ENCODE measurements around the gene ZNF710. TPM values are rescaled to one million over a fixed set of nuclear protein-coding genes. Genes with fewer than 3 reads are reported as not detected.

Gene ZNF710
- total and polyA plus RNA-seq, 2 of the 8 experiments (the other 6 are each of a cell fraction or from before 2014, with no cell fraction given) = 10.5 to 24.0 TPM

DNA sequence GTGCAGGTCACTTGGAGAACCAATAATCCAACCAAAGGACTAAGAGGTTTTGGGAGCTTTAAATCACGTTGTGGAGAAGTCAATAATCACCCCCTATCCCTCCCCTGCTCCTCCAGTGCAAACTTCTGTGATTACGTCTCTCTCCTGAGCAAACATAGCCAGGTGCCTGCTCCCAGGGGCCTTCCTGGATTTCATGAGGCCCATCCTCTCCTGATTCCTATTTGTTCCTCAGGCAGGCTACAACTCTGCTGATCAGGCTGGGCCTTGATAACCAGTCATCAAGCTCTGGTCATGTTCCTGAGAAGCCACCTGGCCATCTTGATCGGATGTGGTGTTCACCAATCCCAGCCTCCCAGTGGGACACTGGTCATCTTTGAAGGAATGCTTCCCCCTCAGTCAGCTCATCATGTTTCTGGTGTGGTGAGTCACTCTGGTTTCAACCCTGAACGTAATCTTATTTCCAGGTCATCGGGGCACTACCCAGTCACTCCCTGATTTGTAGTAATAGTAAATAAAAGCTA lies 2.9 kb upstream of the ZNF710 start:
- Histone ChIP-seq H2BK5ac (ENCODE audit: low read depth, low read length) (no peak overlapping the region), H3K4me1 (replicated peaks in 1 of 4; ENCODE audit: control insufficient read depth in 3 of 4, insufficient read depth in 4 of 4, low read length in 3 of 4) (peaks cover 6 to 16% (median 8%) of the 10 kb centered on the region in 4 experiments), H2AK5ac (ENCODE audit: low read depth, low read length) (no peak overlapping the region), H3K56ac (replicated peaks; ENCODE audit: insufficient read length, low read depth, low read length) (no peak overlapping the region), H3K79me2 (ENCODE audit: control insufficient read depth in 1 of 2, insufficient read depth in 2 of 2, low read length in 2 of 2) (peaks cover 0 to 7% of the 10 kb centered on the region in 2 experiments; a peak in 2 of 4 replicates), H3K23ac (ENCODE audit: insufficient read length) (no peak overlapping the region), H3K14ac (ENCODE audit: insufficient read length) (no peak overlapping the region), H3K9ac (replicated peaks in 1 of 4; ENCODE audit: extremely low read depth in 1 of 4, low read depth in 3 of 4, low read length in 3 of 4) (no peak overlapping the region), H4K5ac (ENCODE audit: insufficient read length, low read depth, low read length) (no peak overlapping the region), H2BK12ac (ENCODE audit: low read depth, low read length) (peak overlapping the region; percentile 1; the same call in 1 of the 2 replicates), H3K36me3 (ENCODE audit: control insufficient read depth in 2 of 4, insufficient read depth in 4 of 4, low read length in 3 of 4) (no peaks in the 10 kb centered on the region; a peak in 1 of 8 replicates), H3K27ac (ENCODE audit: low read depth, low read length) (no peak overlapping the region), H2BK120ac (replicated peaks; ENCODE audit: low read depth, low read length) (no peak overlapping the region), H2AFZ (ENCODE audit: low read length) (no peak overlapping the region), H3K23me2 (ENCODE audit: low read depth, low read length) (peaks cover 6% of the 10 kb centered on the region; the same call in 1 of the 2 replicates), H2BK15ac (ENCODE audit: low read length) (no peak overlapping the region), H3K27me3 (replicated peaks in 1 of 4; ENCODE audit: control insufficient read depth in 3 of 4, extremely low read depth in 1 of 4, insufficient read depth in 3 of 4, low read length in 3 of 4) (peaks cover 0 to 2% (median 1%) of the 10 kb centered on the region in 4 experiments; a peak in 1 of 7 replicates), H3K4ac (replicated peaks; ENCODE audit: insufficient read length, low read depth, low read length) (no peak overlapping the region), H3K4me2 (ENCODE audit: insufficient read depth in 1 of 2, low read depth in 2 of 2, low read length in 2 of 2) (no peak overlapping the region; a peak in 1 of 4 replicates), H2BK20ac (ENCODE audit: low read length) (no peak overlapping the region), H3K79me1 (ENCODE audit: low read depth, low read length) (no peaks in the 10 kb centered on the region), H3K4me3 (ENCODE audit: extremely low read depth in 1 of 4, insufficient read depth in 2 of 4, low read depth in 3 of 4, low read length in 4 of 4) (no peak overlapping the region), H4K8ac (ENCODE audit: extremely low read depth, insufficient read depth, low read length) (no peak overlapping the region), H3K9me3 (ENCODE audit: insufficient read depth in 2 of 2, low read depth in 1 of 2, low read length in 1 of 2) (no peaks in the 10 kb centered on the region), H3K18ac (ENCODE audit: extremely low read depth, low read length) (no peak overlapping the region; the same call in 1 of the 2 replicates), H4K20me1 (replicated peaks in 1 of 2; ENCODE audit: control insufficient read depth in 1 of 2, insufficient read depth in 2 of 2, low read length in 2 of 2) (peaks cover 0 to 2% of the 10 kb centered on the region in 2 experiments), H4K91ac (replicated peaks; ENCODE audit: insufficient read length, low read length) (no peak overlapping the region)
- DNase-seq (ENCODE audit: low read depth in 1 of 2, low spot score in 2 of 2) (no peak), FAIRE-seq (no peak)
- WGBS, 2 experiments (ENCODE audit: extremely low coverage in 1 of 2, insufficient coverage in 1 of 2, insufficient read length in 1 of 2, insufficient replicate concordance in 2 of 2, low coverage in 1 of 2, low lambda C conversion rate in 2 of 2, missing lambda C conversion rate in 1 of 2) = 88% methylated on average over 5 of the region's 5 CpGs; no CpG with 5 or more reads in 1 of the 2 experiments
- POLR2A ChIA-PET (ENCODE audit: partially characterized antibody) = interaction anchor here (0.6 to 4.3 kb wide), 5 partner anchors 13 to 63 kb away, joined by 3 to 29 read pairs (median 4); no protein-coding TSS in a partner anchor
- CTCF ChIA-PET (ENCODE audit: partially characterized antibody) = interaction anchor here (0.7 to 2.4 kb wide), 8 partner anchors 9 to 123 kb away, joined by 3 to 7 read pairs (median 4); no protein-coding TSS in a partner anchor
- TF ChIP-seq EP300 (IDR thresholded peaks at IDR 0.05; ENCODE audit: borderline replicate concordance in 1 of 2, low read depth in 2 of 2, low read length in 2 of 2) (no peak), JUND (IDR thresholded peaks at IDR 0.05; ENCODE audit: low read length) (no peak), KDM1A (IDR thresholded peaks at IDR 0.05; ENCODE audit: borderline replicate concordance, low read length) (no peak), SRF (IDR thresholded peaks at IDR 0.05; ENCODE audit: low read depth, low read length) (no peak), TAF7 (optimal IDR thresholded peaks at IDR 0.05; ENCODE audit: borderline replicate concordance, low read depth, low read length) (no peak), BRCA1 (IDR thresholded peaks at IDR 0.05; ENCODE audit: low read depth, low read length) (no peak), TEAD4 (IDR thresholded peaks at IDR 0.05; ENCODE audit: low read depth, low read length) (no peak), SIRT6 (IDR thresholded peaks at IDR 0.05; ENCODE audit: low read length) (no peak), SP4 (IDR thresholded peaks at IDR 0.05; ENCODE audit: low read length) (no peak), NRF1 (IDR thresholded peaks at IDR 0.05; ENCODE audit: low read depth, low read length) (no peak), TBP (IDR thresholded peaks at IDR 0.05; ENCODE audit: low read depth, low read length) (no peak), CHD1 (IDR thresholded peaks at IDR 0.05; ENCODE audit: low read depth, low read length) (no peak)

Measured in H1 (cell line).